ENCODE measurements around the gene CKS2.

CKS2 gene

GRCh38 chr9:89353989-89354388 is 43.0 kb downstream of the CKS2 start:
- in situ Hi-C loops (cut with HindIII; ENCODE audit: low sequenced_read_pairs): no loop called here
- DNase-seq (ENCODE audit: low read depth): no peak
- H3K4me3 ChIP-seq (ENCODE audit: low read depth, low read length): no peak overlapping the region
- TF ChIP-seq, protein P1, sequence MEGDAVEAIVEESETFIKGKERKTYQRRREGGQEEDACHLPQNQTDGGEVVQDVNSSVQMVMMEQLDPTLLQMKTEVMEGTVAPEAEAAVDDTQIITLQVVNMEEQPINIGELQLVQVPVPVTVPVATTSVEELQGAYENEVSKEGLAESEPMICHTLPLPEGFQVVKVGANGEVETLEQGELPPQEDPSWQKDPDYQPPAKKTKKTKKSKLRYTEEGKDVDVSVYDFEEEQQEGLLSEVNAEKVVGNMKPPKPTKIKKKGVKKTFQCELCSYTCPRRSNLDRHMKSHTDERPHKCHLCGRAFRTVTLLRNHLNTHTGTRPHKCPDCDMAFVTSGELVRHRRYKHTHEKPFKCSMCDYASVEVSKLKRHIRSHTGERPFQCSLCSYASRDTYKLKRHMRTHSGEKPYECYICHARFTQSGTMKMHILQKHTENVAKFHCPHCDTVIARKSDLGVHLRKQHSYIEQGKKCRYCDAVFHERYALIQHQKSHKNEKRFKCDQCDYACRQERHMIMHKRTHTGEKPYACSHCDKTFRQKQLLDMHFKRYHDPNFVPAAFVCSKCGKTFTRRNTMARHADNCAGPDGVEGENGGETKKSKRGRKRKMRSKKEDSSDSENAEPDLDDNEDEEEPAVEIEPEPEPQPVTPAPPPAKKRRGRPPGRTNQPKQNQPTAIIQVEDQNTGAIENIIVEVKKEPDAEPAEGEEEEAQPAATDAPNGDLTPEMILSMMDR (IDR thresholded peaks at IDR 0.05; ENCODE audit: low read depth, low read length, missing control alignments): no peak

GRCh38 chr9:89354471-89354870 is 43.5 kb downstream of the CKS2 start:
- DNase-seq (ENCODE audit: low read depth): no peak
- TF ChIP-seq, protein P1 (IDR thresholded peaks at IDR 0.05; ENCODE audit: low read depth, low read length, missing control alignments): no peak
- in situ Hi-C loops (cut with HindIII; ENCODE audit: low sequenced_read_pairs): no loop called here
- H3K4me3 ChIP-seq (ENCODE audit: low read depth, low read length): no peak overlapping the region

- DNase-seq (ENCODE audit: low read depth): no peak
- in situ Hi-C loops (cut with HindIII; ENCODE audit: low sequenced_read_pairs): no loop called here
- TF ChIP-seq, protein P1 (IDR thresholded peaks at IDR 0.05; ENCODE audit: low read depth, low read length, missing control alignments): no peak
- H3K4me3 ChIP-seq (ENCODE audit: low read depth, low read length): no peak overlapping the region
These were observed 45.8 kb downstream of the CKS2 start for GRCh38 chr9:89356782-89357181.

- no peak for DNase-seq (ENCODE audit: low read depth)
- TF ChIP-seq, protein P1 (IDR thresholded peaks at IDR 0.05; ENCODE audit: low read depth, low read length, missing control alignments): no peak
- H3K4me3 ChIP-seq (ENCODE audit: low read depth, low read length): no peak overlapping the region
- in situ Hi-C loops (cut with HindIII; ENCODE audit: low sequenced_read_pairs): no loop called here
These were observed 46.6 kb downstream of the CKS2 start for GRCh38 chr9:89357331-89358197.

- in situ Hi-C loops (cut with HindIII; ENCODE audit: low sequenced_read_pairs): no loop called here
- TF ChIP-seq, protein P1 (IDR thresholded peaks at IDR 0.05; ENCODE audit: low read depth, low read length, missing control alignments): no peak
- no peak overlapping the region for H3K4me3 ChIP-seq (ENCODE audit: low read depth, low read length)
- DNase-seq (ENCODE audit: low read depth): no peak
These were observed 47.5 kb downstream of the CKS2 start for GRCh38 chr9:89358376-89358916.

DNA sequence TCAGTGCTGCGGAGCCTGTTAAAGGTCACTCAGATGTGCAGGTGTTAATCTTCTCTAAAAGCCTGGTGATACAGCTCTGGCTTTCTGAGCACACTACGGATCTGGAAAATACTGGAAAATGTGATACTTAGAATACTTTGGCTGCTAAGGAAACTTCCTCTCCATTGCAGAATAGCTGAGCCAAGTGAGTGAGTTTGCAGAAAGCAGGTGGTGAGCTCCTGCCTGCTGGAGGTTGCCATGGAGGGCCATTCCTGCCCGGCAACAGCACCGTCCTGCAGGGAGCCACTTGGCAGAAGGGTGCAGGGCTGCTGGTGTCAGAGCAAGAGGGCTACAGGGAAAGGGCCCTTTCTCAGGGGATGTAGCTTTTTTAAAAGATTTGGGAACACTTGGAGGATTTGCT is 48.0 kb downstream of the CKS2 start:
- H3K4me3 ChIP-seq (ENCODE audit: low read depth, low read length): no peak overlapping the region
- TF ChIP-seq, protein P1 (IDR thresholded peaks at IDR 0.05; ENCODE audit: low read depth, low read length, missing control alignments): no peak
- in situ Hi-C loops (cut with HindIII; ENCODE audit: low sequenced_read_pairs): no loop called here
- no peak for DNase-seq (ENCODE audit: low read depth)

Measured in astrocyte of the cerebellum (primary cell).